GM19463 (cell line): ENCODE results near the gene PICK1.

Experiments
- ATAC-seq: cut with Tn5 transposase; IDR thresholded peaks from one replicate; pipeline ENCODE4 v1.9.1; 2021; ENCODE audit warnings: mild to moderate bottlenecking, moderate library complexity; ENCODE audit not compliant: unreplicated experiment

PICK1 gene

DNA sequence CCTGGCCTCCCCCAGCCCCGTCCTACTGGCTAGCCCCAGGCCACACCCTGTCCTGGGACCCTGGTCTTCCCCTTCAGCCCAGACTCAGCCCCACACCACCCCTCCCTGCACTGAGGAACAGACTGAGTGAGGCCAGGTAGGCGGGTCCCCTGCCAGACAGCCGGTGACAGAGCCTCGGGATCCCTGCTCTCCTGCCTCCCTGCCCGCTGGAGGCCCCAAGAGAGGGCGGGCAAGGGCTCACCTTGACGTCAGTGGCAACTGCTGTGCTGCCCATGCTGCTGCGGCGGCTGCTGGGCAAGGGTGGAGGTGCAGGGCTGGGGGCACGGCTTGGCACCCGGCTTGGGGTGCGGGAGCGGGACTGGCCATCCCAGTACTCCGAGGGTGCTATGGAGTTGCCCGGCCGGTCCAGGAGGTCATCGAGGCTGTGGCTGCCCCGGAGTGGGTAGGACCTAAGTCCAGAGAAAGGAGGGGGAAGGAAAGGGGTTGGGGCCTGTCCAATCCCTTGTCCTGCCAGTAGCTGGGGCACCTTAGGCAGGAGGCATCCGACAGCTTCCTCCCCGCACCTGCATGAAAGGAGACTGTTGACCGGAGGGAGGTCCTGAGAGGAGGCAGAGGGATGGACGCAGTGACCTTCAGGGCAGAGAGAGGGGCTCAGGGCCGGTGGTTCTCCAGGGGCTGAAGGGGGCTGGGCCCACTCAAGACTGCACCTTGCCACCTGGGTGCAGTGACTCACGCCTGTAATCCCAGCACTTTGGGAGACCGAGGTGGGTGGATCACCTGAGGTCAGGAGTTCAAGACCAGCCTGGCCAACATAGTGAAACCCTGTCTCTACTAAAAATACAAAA, 29.0 kb downstream of the PICK1 start:
- no peak for ATAC-seq

DNA sequence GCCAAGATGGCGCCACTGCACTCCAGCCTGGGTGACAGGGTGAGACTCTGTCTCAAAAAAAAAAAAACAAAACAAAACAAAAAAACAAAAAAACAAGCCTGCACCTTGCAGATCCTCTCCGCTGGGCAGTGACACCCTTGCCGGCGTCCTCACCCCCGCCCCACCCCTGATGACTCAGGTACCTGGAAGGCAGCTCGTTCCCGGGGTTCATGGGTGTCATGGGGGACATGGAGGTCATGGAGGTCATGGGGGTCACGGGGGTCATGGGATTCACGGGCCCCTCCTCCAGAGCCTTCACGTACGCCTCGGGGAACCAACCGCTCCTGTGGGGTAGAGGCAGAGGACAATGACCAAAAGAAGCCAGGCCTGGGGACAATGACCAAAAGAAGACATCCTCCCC, 29.7 kb downstream of the PICK1 start:
- no peak for ATAC-seq

DNA sequence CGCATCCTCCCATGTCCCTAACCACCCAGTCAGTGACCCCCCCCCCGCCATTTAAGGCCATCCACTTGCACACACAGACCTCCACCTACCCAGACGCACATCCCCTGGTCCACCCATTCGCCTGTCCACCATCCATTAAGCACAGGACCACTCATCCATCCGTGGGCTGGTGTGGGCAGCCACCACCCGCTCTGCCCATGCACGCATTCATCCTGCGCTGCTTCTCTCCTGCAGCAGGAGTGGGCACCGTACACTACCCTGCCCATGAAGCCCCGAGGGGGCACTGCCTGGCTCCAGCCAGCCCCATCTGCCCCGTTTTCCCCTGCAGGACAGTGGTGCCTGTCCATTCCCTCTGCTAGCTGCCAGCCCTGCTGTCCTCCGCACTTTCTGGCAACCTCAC, 30.7 kb downstream of the PICK1 start:
- ATAC-seq = no peak

DNA sequence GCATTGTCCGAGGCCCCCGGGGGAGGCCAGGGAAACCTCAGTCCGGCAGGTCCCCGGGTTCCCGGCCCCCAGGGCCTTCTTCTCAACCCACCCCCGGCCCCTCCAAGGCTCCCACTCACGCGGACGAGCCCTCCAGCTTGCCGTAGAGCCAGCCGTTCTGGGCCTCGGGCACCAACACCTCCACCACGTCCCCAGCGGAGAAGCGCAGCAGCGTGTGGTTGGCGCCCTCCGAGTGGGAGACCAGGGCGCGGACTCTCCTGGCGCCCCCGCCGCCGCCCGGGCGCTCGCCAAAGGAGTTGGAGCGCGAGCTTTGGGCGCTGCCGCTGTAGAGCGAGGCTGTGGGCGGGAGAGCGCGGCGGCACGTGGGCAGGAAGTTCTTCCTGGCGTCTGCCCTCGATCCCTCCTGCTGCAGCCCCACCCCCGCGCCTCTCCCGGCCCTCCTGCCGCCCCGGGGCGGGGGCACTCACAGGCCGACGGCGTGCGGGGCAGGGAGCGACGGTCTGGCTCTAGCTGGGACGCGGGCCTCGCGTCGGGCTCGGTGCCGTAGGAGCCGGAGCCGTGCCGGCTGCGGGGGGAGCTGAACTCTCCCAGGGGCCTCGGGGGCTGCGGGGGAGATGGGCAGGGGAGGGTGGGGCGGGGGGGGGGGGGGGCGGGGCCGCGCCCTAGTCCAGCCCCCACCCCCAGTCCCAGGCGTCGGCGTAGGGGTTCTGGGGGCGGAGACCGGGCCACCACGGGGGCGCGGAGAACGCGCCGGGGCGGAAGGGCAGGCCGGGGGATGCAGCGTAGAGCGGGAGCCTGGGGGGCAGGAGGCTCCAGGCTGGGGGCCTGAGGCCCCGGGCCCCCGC, 31.6 kb downstream of the PICK1 start:
- no peak for ATAC-seq

DNA sequence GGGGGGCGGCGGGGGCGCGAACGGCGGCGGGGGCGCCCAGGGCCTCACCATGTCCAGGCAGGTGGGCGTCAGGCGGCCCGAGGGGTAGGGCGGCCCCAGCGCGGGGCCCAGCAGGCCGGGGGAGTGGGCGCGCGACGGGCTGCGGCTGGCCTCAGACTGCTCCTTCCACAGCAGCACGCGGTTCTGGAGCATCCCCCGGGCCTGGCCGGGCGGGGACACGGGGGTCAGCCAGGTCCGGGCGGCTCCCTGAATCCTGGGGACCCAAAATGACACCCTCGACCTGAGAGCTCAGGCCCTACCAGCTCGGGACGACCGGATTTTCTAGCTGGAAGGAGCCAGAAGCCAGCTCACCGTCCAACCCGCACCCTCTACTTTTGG, 32.3 kb downstream of the PICK1 start:
- ATAC-seq = no peak

DNA sequence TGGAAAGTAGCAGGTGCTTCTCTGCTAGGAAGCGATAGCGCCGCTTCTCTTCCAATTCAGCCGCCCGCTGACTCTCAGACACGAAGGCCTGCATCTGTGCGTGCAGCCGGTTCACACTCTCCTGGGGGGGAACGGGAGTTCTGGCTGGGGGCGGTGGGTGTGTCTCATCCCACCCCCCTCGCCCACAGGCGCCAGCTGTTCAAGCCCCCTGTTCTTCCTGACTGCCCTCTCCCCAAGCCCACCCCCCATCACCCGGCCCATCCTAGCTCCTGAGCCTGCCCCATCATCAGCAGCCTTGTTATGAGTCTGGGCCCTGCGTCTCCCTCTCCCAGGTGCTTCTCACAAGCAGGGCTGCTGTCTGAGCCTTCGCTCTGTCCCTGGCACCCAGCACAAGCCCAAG, 39.9 kb downstream of the PICK1 start:
- no peak for ATAC-seq

DNA sequence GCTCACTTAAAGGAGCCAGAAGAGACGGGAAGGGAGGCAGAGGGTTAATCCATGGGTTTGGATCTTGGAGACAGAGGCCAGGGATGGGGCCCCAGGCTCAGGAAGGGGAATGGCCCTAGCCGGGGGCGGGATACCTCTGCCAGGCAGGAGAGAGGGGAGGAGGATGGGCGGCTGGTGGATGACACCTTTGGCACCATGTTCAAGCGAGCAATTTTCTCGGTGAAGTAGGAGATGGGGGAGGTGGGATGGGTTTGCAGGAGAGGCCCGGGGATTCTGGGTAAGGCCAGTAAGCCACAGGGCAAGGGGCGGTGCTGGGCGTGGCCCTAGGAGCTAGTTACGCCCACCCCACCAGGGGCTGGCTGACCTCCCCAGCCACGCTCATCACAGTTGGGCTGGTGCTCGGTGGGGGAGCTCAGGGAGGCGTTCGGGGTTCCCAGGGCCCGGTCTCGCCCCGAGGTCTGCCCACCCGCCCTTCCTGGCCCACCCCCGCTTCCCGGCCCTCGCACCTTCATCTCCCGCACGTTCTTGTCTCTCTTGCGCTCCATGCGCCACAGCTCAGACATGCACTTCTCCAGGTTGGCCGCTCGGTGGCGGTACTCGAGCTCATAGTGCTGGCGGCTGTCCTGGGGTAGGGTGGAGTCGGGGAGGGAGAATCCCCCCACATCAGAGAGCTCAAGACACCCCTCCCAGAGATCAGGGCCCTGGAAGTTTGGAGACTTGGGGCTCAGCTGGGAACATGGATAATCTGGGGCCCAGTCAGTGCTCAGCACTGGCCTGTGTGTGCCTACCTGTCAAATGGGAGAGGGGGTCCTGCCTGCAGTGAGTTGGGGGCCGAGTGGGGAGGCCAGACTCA, 40.6 kb downstream of the PICK1 start:
- ATAC-seq = no peak

DNA sequence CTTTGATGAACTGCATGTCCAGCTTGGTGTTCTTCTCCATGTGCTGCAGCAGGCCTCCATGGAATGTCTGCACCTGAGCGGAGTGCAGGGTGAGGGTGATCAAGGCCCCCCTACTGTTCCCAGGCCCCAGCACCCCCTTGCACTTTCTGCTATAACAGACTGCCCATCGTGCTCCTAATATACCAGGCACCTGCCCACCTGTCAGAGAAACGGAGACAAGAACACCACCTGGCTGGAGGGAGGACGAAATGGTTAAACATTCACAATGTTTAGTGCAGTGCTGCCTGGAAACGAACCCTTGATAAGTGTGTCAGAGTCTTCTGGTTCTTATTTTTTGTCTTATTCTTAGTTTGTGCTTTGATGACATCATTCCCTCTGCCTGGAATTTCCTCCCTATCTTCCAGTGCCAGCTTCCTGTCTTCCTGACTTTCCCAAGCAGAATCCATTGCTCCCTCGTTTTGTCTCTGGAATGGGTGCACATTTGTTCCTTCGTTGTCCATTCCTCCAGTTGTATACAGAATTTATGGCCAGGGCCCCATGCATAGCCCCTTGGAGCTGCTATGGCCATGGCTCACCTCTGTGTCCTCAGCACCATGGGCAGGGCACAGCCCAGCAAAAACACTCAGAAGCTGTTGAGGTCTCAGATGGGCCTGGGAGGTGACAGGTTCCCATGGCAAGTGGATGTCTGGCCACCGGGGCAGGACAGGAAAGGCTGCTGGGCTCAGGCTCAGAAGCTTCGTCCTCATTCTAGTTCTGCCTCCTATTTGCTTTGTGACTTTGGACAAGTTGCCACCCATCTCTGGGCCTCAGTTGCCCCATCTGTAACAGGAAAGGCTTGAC, 41.4 kb downstream of the PICK1 start:
- no peak for ATAC-seq

DNA sequence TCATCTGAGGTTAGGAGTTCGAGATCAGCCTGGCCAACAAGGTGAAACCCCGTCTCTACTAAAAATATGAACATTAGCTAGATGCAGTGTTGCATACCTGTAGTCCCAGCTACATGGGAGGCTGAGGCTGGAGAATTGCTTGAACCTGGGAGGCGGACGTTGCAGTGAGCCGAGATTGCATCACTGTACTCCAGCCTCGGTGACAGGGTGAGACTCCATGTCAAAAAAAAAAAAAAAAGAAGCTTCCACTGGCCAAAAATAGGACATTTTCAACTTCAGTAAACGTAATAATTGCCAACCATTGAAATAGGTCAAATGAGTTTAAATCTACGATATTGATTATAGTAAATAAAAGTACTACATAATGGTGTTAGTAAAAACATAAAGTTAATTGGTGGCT, 46.4 kb downstream of the PICK1 start:
- no peak for ATAC-seq

DNA sequence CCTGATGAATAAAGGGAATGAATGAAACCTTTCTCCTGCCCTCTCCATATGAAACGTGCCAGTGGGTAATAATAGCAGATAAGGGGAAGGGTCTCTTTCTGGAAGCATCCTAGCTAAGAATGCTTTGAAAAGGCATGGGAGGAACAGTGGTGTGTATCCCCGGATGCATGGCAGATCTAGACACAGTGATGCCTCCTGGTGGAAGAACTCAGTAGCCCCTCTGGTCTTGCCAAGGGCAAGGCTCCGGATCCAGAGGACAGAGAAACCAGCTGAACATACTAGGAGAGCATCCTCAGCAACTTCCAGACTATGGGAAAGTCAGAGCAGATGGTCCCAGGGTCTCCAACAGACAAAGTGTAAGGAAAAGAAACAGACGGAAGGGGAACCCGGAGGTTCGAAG, 46.9 kb downstream of the PICK1 start:
- ATAC-seq = no peak

DNA sequence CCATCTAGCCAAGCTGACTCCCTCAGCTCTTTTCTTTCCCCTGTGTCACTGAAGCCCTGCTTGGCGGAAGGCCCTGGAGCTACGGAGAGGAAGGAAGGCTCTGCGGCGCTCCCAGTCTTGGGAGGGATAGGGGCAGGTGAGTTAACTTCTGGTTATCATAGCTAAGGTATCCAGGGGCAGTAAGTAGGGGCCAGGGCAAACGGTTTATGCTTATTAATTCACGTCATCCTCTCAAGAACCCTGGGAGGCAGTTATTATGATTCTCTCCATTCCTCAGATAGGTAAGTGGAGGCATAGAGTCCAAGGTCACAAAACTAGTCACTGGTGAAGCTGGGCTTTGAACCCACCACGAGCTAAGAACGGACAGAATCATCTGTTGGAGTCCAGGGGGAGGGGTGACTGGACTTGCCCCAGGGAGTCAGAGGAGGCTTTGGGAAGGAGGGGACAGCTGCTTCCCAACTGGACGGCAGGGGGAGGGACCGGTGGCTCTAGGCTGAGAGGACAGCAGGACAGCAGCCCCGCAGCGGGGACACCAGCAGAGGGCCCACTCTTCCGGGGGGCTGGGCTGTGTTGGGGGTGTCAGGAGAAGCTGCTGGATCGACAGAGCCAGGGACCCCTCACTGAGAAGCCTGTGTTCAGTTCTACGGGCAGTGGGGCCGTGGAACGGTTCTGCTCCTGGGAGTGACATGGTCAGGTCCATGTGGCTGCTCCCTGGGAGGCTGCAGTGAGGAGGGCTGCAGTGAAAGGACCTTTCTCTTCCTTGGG, 49.8 kb downstream of the PICK1 start:
- ATAC-seq = no peak

DNA sequence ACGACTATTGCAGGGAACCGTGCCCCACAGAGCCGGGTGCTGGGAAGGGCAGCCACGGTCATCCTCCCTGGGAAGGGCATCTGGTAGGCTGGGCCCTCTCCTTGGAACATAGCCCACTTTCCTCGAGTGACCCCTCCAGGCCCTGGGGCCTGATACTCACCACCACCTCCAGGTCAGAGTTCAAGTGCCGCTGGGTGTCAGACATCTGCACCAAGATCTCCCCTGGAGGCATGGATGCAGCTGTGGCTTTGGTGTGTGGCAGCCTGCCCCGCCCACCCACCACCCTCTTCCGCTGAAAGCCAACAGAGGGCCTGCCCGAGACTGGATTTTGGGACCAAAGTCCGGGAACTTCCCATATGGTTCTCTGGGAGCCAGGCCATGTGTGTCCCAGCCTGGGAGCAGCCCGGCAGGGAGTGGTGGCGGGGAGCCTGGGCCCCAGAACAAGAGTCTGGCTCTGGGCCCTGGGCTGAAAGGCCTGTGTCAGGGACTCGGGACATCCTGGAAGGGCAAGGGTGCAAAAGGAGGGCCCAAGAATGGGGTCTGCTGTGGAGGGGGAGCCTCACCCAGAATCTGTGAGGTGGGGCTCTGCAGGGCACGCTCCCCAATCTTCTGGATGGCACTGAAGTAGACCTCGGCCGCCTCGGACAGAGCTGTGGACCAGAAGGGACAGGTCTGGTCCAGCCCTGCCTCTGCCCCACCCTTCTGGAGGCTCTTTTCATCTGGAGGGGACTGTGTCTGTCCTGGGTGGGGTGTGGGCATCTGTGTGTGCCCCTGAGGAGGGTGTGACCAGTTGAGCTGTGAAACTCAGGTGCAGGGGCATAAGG, 50.7 kb downstream of the PICK1 start:
- ATAC-seq = no peak

DNA sequence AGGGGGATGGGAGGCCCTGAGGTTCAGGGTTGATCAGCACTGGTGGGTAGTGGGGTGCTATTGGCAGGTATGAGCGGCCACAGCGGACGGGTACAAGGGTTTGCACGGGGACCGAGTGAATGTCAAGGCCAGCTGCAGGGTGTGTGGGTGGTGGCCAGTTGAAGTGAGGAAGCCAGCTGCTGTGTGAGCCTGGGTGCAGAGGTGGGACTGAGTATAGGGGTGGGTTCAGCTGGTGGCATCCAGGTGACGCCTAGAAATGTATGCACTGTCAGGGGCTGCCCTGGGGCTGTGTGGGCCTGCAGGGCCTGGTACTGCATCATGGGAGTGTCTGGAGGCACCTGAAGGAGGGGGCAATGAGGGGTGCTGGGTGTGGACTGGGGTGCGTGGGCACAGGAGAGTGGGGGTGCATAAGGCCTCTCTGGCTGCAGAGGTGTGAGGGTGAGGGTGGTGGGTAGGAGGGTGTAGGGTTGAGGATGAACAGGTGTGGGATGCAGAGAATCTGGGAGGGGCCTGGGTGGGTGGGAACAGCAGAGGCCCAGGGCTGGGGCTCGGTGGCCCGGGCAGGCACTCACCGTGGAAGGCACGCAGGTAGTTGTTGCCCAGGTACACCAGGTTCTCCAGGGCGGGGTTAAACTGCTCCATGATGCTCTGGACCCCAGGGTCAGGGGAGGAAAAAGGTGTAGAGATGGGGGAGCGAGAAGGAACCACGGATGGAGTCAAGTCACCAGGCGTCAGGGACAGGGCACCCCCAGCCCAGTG, 51.5 kb downstream of the PICK1 start:
- ATAC-seq = no peak

DNA sequence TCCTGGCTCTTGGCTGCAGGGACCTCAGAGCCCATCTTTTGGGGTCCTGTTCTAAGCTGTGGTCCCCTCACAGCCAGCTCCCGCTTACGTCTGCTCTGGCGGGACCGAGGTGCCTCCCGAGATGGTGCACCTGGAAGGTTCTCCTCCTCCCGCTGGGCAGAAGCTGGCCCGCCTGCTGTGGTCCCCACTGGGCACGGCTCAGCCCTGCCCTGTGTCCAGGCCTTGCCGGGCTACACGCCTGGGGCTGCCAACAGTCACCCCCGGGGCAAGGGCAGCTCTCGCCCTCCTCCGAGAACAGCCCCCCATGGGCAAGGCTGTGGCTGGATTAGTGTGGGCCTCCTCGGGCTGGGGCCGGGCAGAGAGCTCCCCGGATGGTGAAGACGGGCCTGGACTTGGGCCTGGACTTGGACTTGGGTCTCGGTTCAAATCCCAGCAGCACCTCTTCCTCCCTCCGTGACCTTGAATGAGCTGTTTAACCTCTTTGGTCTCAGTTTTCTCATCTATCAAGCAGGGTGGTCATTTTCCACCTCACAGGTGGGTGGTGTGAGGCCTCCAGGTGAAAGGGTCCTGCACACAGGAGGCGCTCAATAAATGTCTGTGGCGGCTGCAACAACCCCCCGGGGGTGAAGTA, 52.3 kb downstream of the PICK1 start:
- no peak for ATAC-seq

DNA sequence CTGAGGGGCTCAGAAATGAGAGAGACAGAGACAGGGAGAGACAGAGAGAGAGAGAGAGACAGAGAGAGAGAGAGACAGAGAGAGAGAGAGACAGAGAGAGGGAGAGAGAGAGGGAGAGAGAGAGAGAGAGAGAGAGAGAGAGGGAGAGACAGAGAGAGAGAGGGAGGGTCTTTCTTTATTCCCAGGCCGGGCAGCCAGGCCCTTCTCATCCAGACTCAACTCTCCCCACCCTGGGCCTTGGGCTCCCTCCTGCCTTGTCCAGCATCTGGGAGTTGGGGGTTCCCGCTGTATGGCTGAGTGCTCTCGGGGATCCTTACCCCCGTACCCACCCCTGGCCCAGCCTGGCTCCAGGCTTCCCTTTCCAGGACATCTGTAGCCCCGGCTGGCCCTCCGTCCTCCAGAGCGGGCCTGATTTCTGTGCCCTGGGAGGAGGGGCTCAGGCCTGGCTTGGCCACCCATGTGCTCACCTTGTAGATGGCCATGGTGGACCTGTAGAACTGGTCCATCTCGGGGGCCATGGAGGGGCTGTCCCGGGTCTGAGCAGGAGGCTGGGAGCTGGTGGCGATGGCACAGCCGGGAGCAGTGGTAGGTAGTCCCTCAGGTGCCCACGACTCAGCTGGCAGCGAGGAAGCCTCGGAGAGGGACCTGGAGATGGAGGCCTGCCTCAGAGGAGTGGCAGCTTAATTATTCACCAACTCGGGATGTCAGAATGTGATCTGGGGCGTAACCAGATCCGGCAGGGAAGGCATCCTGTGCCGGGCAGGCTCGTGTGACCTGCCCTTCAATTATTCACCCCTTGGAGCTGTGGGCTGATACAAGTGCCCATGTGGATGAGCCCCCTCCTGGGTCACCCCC, 53.0 kb downstream of the PICK1 start, which contains the start of gene BAIAP2L2:
TSS of gene BAIAP2L2 (minus strand) at position 677 of the 855 bp plus-strand sequence. CDS start at position 518, 159 bp downstream.
- ATAC-seq = no peak
